ENCODE data around the gene RAB27A. TPM values are rescaled to one million over a fixed set of nuclear protein-coding genes. Genes with fewer than 3 reads are reported as not detected.
A peak's percentile ranks its signal among the peaks of the same experiment; 100 is the strongest.

Gene RAB27A
- total and polyA plus RNA-seq, 2 of the 13 experiments (the other 11 are each of a cell fraction or from before 2014, with no cell fraction given) = 3.4 to 8.1 TPM

GRCh38 chr15:55250392-55250791, 39.2 kb downstream of the RAB27A start:
- DNase-seq (ENCODE audit: low spot score) (peak; percentile 78), FAIRE-seq (no peak), ATAC-seq (peak; percentile 65)
- no peak overlapping the region for H2AFZ ChIP-seq (ENCODE audit: low read length)
- no TSS peak for BruUV-seq (replicated peaks)
- H3K4me2 ChIP-seq (ENCODE audit: low read depth, low read length) = no peak overlapping the region
- peaks cover 28% of the 10 kb centered on the region for H3K4me1 ChIP-seq (ENCODE audit: insufficient read depth, low read length)
- ChIA-PET POLR2A (interaction anchor here (1.0 to 1.9 kb wide), 2 partner anchors 29 to 69 kb away, joined by 3 to 6 read pairs; partner anchors contain the start of genes PIGB and PIGBOS1), CTCF (ENCODE audit: low intra/inter-chr PET ratio, low total read pairs) (no interaction called here)
- H4K20me1 ChIP-seq (ENCODE audit: insufficient read depth, low read length) = no peaks in the 10 kb centered on the region
- 18% methylated on average over 2 of the region's 2 CpGs for WGBS (ENCODE audit: low lambda C conversion rate)
- H3K9ac ChIP-seq (ENCODE audit: insufficient read depth, low read depth, low read length) = no peak overlapping the region
- no peaks in the 10 kb centered on the region for H3K36me3 ChIP-seq (replicated peaks in 1 of 2; ENCODE audit: control insufficient read depth in 1 of 2, insufficient read depth in 2 of 2, low read length in 2 of 2)
- H3K9me3 ChIP-seq (ENCODE audit: low read length) = no peaks in the 10 kb centered on the region
- H3K79me2 ChIP-seq (ENCODE audit: insufficient read depth, low read length) = no peaks in the 10 kb centered on the region
- no peak overlapping the region for H3K4me3 ChIP-seq (replicated peaks in 1 of 3; ENCODE audit: insufficient read depth in 1 of 3, low read depth in 2 of 3, low read length in 3 of 3)
- no peaks in the 10 kb centered on the region for H3K27me3 ChIP-seq (ENCODE audit: control insufficient read depth in 1 of 2, insufficient read depth in 2 of 2, low read length in 2 of 2)
- in situ Hi-C loops (cut with HindIII; ENCODE audit: extremely low pct_ligation_motif_present, low pct_unique_long_range_greater_than_20kb) = no loop called here
- intact Hi-C loops (cut with micrococcal nuclease; ENCODE audit: unreplicated experiment) = no loop called here
- peak overlapping the region; percentile 10 for H3K27ac ChIP-seq (ENCODE audit: extremely low read length, insufficient read depth, low read length)
- TF ChIP-seq ARNT2 (CRISPR knock-in tag; IDR thresholded peaks at IDR 0.05; ENCODE audit: low read depth) (no peak), RBM39 (IDR thresholded peaks at IDR 0.05; ENCODE audit: low read depth, low read length, poor library complexity, severe bottlenecking) (no peak), NR2F1 (CRISPR knock-in tag; IDR thresholded peaks at IDR 0.05) (no peak), SOX13 (IDR thresholded peaks at IDR 0.05) (no peak), SOX13 (CRISPR knock-in tag; conservative IDR thresholded peaks at IDR 0.05 in 1 of 2, IDR thresholded peaks at IDR 0.05 in 1 of 2) (peak in 1 of 2 experiments; percentile 67; a peak in 1 of 4 replicates), RCOR2 (CRISPR knock-in tag; IDR thresholded peaks at IDR 0.05) (peak; percentile 44; the same call in 1 of the 2 replicates), ZNF674 (CRISPR knock-in tag; IDR thresholded peaks at IDR 0.05; ENCODE audit: low read depth) (no peak), NRL (CRISPR knock-in tag; IDR thresholded peaks at IDR 0.05; ENCODE audit: borderline replicate concordance) (no peak), MBD4 (IDR thresholded peaks at IDR 0.05; ENCODE audit: borderline replicate concordance, low read length) (no peak), TRIM24 (CRISPR knock-in tag; IDR thresholded peaks at IDR 0.05) (peak; percentile 90), CENPX (CRISPR knock-in tag; IDR thresholded peaks at IDR 0.05) (no peak), POLR2AphosphoS5 (IDR thresholded peaks at IDR 0.05; ENCODE audit: low read depth, low read length) (no peak), ZNF256 (CRISPR knock-in tag; conservative IDR thresholded peaks at IDR 0.05) (no peak), SMAD1 (CRISPR knock-in tag; IDR thresholded peaks at IDR 0.05; ENCODE audit: borderline replicate concordance, low read depth) (no peak)
- TF ChIP-seq, protein P1, sequence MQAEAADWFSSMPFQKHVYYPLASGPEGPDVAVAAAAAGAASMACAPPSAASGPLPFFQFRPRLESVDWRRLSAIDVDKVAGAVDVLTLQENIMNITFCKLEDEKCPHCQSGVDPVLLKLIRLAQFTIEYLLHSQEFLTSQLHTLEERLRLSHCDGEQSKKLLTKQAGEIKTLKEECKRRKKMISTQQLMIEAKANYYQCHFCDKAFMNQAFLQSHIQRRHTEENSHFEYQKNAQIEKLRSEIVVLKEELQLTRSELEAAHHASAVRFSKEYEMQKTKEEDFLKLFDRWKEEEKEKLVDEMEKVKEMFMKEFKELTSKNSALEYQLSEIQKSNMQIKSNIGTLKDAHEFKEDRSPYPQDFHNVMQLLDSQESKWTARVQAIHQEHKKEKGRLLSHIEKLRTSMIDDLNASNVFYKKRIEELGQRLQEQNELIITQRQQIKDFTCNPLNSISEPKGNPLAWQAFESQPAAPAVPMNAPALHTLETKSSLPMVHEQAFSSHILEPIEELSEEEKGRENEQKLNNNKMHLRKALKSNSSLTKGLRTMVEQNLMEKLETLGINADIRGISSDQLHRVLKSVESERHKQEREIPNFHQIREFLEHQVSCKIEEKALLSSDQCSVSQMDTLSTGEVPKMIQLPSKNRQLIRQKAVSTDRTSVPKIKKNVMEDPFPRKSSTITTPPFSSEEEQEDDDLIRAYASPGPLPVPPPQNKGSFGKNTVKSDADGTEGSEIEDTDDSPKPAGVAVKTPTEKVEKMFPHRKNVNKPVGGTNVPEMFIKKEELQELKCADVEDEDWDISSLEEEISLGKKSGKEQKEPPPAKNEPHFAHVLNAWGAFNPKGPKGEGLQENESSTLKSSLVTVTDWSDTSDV (CRISPR knock-in tag; IDR thresholded peaks at IDR 0.05) = no peak
- TF ChIP-seq, protein P2, sequence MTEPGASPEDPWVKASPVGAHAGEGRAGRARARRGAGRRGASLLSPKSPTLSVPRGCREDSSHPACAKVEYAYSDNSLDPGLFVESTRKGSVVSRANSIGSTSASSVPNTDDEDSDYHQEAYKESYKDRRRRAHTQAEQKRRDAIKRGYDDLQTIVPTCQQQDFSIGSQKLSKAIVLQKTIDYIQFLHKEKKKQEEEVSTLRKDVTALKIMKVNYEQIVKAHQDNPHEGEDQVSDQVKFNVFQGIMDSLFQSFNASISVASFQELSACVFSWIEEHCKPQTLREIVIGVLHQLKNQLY (CRISPR knock-in tag; IDR thresholded peaks at IDR 0.05) = peak; percentile 33; the same call in 1 of the 2 replicates
- TF ChIP-seq, protein P3, sequence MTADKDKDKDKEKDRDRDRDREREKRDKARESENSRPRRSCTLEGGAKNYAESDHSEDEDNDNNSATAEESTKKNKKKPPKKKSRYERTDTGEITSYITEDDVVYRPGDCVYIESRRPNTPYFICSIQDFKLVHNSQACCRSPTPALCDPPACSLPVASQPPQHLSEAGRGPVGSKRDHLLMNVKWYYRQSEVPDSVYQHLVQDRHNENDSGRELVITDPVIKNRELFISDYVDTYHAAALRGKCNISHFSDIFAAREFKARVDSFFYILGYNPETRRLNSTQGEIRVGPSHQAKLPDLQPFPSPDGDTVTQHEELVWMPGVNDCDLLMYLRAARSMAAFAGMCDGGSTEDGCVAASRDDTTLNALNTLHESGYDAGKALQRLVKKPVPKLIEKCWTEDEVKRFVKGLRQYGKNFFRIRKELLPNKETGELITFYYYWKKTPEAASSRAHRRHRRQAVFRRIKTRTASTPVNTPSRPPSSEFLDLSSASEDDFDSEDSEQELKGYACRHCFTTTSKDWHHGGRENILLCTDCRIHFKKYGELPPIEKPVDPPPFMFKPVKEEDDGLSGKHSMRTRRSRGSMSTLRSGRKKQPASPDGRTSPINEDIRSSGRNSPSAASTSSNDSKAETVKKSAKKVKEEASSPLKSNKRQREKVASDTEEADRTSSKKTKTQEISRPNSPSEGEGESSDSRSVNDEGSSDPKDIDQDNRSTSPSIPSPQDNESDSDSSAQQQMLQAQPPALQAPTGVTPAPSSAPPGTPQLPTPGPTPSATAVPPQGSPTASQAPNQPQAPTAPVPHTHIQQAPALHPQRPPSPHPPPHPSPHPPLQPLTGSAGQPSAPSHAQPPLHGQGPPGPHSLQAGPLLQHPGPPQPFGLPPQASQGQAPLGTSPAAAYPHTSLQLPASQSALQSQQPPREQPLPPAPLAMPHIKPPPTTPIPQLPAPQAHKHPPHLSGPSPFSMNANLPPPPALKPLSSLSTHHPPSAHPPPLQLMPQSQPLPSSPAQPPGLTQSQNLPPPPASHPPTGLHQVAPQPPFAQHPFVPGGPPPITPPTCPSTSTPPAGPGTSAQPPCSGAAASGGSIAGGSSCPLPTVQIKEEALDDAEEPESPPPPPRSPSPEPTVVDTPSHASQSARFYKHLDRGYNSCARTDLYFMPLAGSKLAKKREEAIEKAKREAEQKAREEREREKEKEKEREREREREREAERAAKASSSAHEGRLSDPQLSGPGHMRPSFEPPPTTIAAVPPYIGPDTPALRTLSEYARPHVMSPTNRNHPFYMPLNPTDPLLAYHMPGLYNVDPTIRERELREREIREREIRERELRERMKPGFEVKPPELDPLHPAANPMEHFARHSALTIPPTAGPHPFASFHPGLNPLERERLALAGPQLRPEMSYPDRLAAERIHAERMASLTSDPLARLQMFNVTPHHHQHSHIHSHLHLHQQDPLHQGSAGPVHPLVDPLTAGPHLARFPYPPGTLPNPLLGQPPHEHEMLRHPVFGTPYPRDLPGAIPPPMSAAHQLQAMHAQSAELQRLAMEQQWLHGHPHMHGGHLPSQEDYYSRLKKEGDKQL (CRISPR knock-in tag; IDR thresholded peaks at IDR 0.05; ENCODE audit: low read depth) = 0 out of 2 replicates have a peak, but pooled peaks have one; percentile 21
